BE2C (cell line): Measurements from ENCODE around the gene SMG6.

ENCODE experiments used
- DNase-seq: peaks from one replicate; pipeline ENCODE4 v3.0.0-alpha.2; 2020
- H3K27me3 ChIP-seq: fragments of 250-450 bp; sonication (Bioruptor Pico); 2 replicates; pipeline ENCODE4 v1.5.1; 2020; ENCODE audit warnings: mild to moderate bottlenecking
- H3K36me3 ChIP-seq: fragments of 250-450 bp; sonication (Bioruptor Pico); 2 replicates; pipeline ENCODE4 v1.5.1; 2020; ENCODE audit warnings: mild to moderate bottlenecking
- H3K4me1 ChIP-seq: fragments of 250-450 bp; sonication (Bioruptor Pico); 2 replicates; pipeline ENCODE4 v1.5.1; 2020
- H3K4me3 ChIP-seq: 2 replicates; pipeline ENCODE4 v1.5.1; 2011; ENCODE audit warnings: low read depth, low read length
- H3K9me3 ChIP-seq: fragments of 250-450 bp; sonication (Bioruptor Pico); 2 replicates; pipeline ENCODE4 v1.5.1; 2020
- TF ChIP-seq, protein P1 (sequence below): IDR thresholded peaks from 2 replicates; pipeline ENCODE4 v1.5.1; 2012; ENCODE audit warnings: mild to moderate bottlenecking, low read depth, low read length

Gene SMG6

DNA sequence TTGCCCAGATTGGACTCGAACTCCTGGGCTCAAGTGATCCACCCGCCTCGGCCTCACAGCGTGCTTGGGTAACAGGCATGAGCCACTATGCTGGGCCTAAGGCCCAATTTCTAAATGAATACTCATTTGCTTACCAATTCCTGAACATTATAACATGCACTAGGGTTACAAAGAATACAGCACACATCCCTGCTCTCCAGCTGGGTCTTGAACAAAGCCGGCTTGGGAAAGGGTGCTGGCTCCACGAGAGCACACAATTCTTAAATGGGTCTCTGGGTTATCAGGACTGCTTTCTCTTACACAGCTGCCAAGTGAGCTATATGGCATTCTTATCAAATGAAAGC is 190.3 kb downstream of the SMG6 start:
- Histone ChIP-seq H3K36me3 (no peaks in the 10 kb centered on the region), H3K4me1 (no peaks in the 10 kb centered on the region), H3K27me3 (no peaks in the 10 kb centered on the region), H3K9me3 (no peaks in the 10 kb centered on the region), H3K4me3 (no peak overlapping the region)
- TF ChIP-seq, protein P1, sequence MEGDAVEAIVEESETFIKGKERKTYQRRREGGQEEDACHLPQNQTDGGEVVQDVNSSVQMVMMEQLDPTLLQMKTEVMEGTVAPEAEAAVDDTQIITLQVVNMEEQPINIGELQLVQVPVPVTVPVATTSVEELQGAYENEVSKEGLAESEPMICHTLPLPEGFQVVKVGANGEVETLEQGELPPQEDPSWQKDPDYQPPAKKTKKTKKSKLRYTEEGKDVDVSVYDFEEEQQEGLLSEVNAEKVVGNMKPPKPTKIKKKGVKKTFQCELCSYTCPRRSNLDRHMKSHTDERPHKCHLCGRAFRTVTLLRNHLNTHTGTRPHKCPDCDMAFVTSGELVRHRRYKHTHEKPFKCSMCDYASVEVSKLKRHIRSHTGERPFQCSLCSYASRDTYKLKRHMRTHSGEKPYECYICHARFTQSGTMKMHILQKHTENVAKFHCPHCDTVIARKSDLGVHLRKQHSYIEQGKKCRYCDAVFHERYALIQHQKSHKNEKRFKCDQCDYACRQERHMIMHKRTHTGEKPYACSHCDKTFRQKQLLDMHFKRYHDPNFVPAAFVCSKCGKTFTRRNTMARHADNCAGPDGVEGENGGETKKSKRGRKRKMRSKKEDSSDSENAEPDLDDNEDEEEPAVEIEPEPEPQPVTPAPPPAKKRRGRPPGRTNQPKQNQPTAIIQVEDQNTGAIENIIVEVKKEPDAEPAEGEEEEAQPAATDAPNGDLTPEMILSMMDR: no peak
- DNase-seq: no peak

DNA sequence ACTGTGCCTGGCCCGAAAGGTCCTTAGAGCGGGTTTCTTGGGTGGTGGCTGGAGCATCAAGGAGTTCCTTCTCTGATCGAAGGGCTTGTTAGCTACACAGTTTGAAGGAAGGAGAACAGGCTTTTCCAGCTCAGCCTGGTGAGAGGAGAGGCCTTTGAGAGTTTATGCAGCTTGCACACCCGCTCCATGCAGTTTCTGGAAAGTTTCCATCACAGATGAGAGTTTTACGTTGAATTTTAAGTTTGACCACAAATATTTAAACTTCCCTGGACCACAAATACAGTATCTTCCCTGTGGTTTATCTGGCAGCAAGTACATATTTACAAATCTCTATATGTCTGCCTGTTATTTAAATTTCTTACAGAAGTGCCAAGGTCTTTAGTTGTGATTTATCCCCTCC is 191.9 kb downstream of the SMG6 start:
- Histone ChIP-seq H3K4me3 (no peak overlapping the region), H3K27me3 (no peaks in the 10 kb centered on the region), H3K9me3 (no peaks in the 10 kb centered on the region), H3K36me3 (no peaks in the 10 kb centered on the region), H3K4me1 (no peaks in the 10 kb centered on the region)
- TF ChIP-seq, protein P1: no peak
- DNase-seq: no peak

DNA sequence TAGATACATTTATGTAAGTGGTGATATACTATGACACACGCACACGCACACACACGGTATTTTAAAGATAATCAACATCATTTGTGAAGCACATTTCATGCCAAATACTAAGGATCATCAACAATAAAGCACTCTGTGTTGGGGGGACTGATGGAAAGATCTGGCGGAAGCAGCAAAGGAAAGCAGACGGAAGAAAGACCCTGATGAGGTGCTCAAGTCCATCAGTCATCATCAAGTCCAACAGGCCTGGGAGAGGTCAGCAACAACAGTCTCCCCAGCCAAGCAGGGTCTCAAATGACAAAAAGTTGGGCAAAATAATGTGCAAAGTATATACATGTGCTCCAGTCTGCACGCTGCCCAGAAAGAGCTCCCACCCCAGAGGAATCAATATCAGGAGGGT is 193.1 kb downstream of the SMG6 start:
- TF ChIP-seq, protein P1: no peak
- Histone ChIP-seq H3K9me3 (no peaks in the 10 kb centered on the region), H3K27me3 (no peaks in the 10 kb centered on the region), H3K4me3 (no peak overlapping the region), H3K4me1 (no peaks in the 10 kb centered on the region; the same call in 1 of the 2 replicates), H3K36me3 (no peaks in the 10 kb centered on the region)
- no peak for DNase-seq

DNA sequence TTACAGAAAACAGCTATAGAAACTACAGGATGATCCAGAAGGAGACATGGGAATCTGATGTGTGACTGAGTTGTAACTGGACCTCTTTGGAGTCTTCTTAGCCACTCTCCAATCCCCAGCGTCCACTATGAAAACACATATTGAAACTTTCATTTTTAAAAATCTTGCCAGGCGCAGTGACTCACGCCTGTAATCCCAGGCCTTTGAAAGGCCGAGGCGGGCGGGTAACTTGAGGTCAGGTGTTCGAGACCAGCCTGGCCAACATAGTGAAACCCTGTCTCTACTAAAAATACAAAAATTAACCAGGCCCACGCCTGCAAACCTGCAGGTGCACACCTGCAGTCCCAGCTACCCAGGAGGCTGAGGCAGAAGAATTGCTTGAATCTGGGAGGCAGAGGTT is 195.4 kb downstream of the SMG6 start:
- Histone ChIP-seq H3K27me3 (no peaks in the 10 kb centered on the region), H3K4me3 (no peak overlapping the region), H3K36me3 (no peaks in the 10 kb centered on the region), H3K4me1 (no peaks in the 10 kb centered on the region; the same call in 1 of the 2 replicates), H3K9me3 (no peaks in the 10 kb centered on the region)
- TF ChIP-seq, protein P1: no peak
- DNase-seq: no peak

DNA sequence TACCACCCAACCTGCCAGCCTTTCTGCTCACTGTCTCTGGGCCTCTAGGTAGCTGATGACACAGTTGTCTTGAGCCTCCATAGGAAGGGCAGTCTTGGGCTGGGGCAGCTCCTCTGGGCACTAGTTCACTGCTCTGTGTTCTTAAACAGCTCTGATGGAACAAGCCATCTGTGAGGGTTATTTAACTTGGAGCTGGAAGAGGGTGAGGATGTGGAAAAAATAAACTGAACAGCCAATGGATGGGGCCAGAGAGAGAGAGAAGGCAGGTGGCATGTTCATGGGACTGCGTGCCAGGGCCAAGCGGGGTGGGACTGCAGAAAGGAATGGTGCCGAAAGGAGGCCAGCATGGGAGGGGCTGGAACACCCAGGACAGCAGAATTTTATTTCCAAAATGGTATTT is 196.1 kb downstream of the SMG6 start:
- Histone ChIP-seq H3K9me3 (no peaks in the 10 kb centered on the region), H3K27me3 (no peaks in the 10 kb centered on the region), H3K36me3 (no peaks in the 10 kb centered on the region), H3K4me3 (no peak overlapping the region), H3K4me1 (no peaks in the 10 kb centered on the region; the same call in 1 of the 2 replicates)
- TF ChIP-seq, protein P1: no peak
- no peak for DNase-seq

DNA sequence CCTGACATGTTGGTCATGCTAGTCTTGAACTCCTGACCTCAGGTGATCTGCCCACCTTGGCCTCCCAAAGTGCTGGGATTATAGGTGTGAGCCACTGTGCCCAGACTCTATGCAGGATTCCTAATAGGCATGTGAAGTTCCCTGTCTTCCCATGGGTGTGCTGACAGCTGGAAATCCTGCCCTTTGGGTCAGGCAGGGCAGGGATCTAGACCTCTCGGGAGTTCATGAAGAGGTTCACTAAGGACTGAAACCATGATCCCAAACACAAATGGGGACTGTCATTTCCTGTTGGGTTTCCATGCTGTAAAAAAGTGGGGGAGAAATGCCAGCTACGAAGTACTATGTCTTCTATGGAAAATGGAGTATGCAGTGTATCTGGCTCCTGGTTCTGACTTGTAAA is 196.5 kb downstream of the SMG6 start:
- no peaks in the 10 kb centered on the region for H3K27me3 ChIP-seq
- TF ChIP-seq, protein P1: no peak
- no peaks in the 10 kb centered on the region for H3K36me3 ChIP-seq
- no peaks in the 10 kb centered on the region for H3K9me3 ChIP-seq
- H3K4me3 ChIP-seq: no peak overlapping the region
- H3K4me1 ChIP-seq: no peaks in the 10 kb centered on the region; the same call in 1 of the 2 replicates
- DNase-seq: no peak
